Posterior vena cava (tissue), 2 donors: Measurements from ENCODE around the gene MAP2K5. TPM values are rescaled to one million over a fixed set of nuclear protein-coding genes. Genes with fewer than 3 reads are reported as not detected.

Experiments
- DNase-seq: peaks from one replicate; pipeline ENCODE4 v3.0.0-alpha.2; 2020; ENCODE audit warnings: low spot score
- intact Hi-C, 2 donors: fragments of 100-400 bp; cut with DNase I; formaldehyde crosslinking; loops; one replicate each; pipeline versions ENCODE4 v1.14.1 to v1.14.2; 2022 to 2023
- total RNA-seq, 2 donors: library from RNA; stranded (reverse); fragmentation: NEBNext Ultra II Directional; extraction: Animal tissue kit (Norgen Biotek cat#: 25700); gene quantifications; one replicate each; pipeline ENCODE4 v1.2.1, GENCODE V29; 2021
- donor health status: DM: yes; HTN: yes; CAD: no.
- donor health status: DM: yes; HTN: yes; CAD: no.

The MAP2K5 gene
- total RNA-seq, 2 donors from 2014 or later: 13.5 to 21.7 TPM

DNA sequence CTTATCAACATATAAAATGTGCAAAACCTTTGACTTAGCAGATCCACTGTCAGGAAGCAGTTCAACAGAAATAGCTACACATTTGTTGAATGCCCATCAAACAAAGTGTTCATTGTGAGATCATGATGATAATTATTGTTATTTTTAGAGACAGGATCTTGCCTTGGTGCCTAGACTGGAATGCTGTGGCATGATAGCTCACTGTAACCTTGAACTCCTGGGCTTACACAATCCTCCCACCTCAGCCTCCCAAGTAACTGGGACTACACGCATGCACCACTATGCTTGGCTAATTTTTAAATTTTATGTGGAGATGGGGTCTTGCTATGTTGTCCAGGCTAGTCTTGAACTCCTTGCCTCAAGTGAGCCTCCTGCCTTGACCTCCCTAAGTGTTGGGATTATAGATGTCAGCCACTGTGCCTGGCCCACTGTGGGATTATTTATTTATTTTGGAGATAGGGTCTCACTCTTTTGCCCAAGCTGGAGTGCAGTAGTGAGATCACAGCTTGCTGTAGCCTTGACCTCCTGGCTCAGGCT, 8.8 kb downstream of the MAP2K5 start:
- intact Hi-C loops: no loop called here
- DNase-seq: no peak

DNA sequence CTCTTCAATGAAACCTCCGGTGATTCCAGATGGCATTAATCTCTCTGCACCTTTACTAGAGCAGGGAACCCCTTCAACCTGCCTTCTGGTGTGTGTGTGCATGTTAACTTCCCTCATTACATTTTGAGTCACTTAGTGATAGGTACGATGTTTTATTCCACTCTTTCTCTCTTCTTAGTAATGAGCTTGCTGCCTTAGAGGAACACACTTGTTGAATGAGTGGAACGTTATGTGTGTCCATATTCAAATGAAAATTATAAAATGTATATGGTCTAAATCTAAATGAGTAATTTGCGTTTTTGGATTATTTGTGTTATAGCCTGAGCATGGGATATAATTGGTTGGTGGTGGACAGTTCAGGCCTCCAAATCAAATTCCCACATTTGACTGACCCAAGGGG, 12.1 kb downstream of the MAP2K5 start:
- DNase-seq: no peak
- intact Hi-C loops: no loop called here

DNA sequence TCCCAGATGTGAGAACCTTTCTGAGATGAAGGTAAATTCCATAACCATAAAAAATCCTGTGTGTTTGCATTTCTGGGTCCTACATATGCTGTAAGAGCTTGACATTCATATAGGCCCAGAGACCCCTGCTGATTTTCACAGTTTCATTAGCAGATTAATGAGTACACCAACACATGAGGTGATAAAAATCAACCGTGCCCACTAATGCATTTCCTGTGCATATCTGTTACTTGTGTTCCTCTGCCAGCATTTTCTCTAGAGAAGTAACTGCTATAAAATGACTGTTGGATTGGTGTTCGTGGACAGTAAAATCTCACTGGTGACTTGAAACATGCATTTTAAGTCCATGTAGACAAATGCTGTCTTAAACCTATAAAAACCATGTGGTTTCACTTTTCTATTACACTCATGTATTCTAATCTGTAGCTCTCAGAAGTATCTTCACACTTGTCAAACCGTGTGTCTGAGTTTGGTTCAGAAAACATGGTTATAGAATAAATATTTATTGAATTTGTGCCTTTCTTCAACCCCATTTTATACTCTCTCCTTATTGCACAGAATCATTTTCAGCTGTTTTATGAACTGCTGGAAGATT, 14.6 kb downstream of the MAP2K5 start:
- intact Hi-C loops: no loop called here
- no peak for DNase-seq

DNA sequence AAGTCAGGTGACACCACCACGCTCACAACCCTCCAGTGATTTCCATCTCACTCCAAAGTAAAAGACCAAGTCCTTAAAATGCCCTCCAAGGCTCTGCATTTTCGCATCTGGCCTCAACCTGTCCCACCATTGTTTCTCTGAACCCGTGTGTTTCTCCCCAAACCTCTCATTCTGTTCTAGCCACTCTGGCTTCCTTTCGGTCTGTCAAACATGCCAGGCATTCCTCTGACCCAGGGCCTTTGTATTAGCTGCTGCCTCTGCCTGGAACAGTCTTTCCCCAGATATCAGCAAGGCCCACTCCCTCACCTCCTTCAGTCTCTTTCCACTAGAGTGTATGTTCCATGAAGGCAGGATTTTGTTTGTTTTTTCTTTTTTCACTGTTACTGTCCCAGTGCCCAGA, 16.0 kb downstream of the MAP2K5 start:
- intact Hi-C loops: no loop called here

DNA sequence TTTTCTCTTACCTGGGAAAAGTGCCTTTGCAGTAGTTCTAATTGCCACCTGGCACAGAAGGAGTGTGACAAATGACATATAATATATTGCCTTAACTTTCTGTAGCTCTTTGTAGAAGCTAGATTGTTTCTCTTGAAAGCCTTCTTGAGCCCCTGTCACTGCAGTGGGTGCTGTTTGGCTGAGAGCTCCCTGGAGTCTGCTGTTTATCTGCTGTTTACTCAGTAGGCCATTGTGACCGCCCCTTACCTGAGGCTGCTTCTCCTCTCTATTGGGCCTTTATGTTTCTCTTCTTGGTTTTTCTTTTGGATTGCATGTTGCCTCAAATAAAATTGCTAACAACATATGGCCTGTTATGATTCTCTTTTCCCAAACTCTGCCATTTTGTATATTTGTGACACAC, 16.7 kb downstream of the MAP2K5 start:
- DNase-seq: no peak
- intact Hi-C loops: no loop called here

More for the DNA sequence above, 16.0 kb downstream of the MAP2K5 start:
- DNase-seq: no peak

DNA sequence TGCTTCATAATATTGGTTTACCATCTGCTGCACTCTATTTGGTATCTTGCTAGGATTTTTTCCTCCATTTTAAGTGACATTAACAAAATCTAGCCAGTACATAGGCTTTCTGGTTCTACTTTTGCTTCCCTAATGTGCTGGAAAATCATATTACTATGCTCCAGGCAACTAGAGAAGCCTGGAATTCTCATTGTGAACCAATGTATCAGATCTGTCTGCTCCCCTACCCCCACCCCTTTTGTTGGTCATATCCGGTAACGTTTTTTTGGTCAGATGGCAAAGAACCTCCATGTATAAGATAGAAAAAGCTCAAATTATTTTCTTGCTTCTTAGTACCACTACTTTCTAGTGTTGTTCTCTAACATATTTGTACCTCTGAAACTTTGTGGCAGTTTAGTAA, 17.1 kb downstream of the MAP2K5 start:
- intact Hi-C loops: no loop called here
- DNase-seq: no peak

DNA sequence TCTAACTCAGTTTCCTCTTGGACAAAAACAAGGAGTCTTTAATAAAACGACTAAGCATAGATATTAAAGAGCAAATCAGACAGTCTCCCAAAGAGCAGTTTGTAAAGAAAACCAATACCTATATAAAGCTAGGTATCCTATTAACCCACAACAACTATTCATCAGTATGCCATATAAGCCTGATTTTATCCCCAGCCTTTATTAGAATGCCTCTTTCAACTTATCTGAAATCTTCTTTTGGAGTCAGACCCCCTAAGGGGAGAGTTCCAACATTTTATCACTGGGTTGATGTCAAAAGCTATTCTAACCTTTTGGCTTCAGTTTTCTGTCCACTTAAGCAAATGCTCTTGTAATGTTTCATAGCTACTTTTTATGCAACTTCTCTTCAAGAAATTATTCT, 17.8 kb downstream of the MAP2K5 start:
- intact Hi-C loops: no loop called here

DNA sequence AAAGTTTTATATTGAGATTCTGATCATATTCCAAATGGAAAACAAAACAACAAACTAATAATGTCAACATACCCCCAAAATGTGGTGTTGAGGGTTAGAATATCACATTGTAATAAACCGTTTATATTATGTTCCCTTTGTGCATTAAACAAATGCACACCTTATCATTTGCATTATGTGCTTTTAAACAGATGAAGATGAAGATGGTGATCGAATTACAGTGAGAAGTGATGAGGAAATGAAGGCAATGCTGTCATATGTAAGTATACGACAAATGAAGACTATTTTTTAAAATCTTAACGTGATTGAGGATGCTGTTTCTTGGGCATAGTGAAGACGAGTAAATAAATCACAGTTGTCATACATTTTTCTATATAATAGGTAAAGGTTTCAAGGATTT, 20.6 kb downstream of the MAP2K5 start:
- DNase-seq: no peak
- intact Hi-C loops: no loop called here

More for the DNA sequence above, 17.8 kb downstream of the MAP2K5 start:
- no peak for DNase-seq

DNA sequence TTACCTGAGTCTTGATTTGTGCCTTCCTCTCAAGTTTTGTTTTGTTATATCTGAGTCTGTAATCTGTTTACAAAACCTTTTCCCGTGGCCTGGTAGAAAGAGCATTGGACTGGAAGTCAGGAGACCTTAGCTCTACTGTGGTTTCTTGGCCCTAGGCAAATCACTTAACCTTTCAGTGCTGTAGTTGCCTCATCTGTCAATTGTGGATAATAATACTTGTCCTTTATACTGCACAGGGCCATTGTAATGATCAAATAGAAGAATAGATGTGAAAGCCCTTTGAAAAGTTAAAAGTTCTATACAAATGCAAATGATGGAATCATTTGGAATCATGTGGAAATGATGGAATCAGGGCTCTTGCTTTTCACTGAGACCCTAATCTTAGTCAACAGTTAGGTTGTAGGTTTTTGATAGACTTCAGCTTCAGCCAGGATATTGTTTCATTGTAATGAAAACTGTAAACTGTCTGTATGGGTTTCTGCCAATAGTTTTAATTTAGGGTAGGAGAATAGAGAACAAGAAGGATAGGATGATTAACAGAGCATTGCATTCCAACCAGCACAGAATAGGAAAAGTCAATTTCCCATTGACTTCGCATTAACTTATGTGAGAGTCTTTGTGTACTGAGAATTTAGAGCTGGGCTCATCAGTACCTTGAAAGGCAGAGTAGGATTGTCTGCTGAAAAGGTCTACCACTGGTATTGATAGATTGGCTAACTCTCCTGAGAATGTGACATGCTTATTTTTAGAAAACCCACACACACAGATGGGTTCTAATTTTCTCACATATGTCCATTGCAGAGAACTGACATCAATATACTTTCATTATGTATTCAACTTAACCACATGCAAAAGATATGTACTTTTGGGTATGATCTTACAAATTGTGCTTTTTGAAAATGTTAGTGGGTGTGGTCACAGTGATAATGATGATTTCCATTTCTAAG, 21.8 kb downstream of the MAP2K5 start:
- no peak for DNase-seq
- intact Hi-C loops: no loop called here

DNA sequence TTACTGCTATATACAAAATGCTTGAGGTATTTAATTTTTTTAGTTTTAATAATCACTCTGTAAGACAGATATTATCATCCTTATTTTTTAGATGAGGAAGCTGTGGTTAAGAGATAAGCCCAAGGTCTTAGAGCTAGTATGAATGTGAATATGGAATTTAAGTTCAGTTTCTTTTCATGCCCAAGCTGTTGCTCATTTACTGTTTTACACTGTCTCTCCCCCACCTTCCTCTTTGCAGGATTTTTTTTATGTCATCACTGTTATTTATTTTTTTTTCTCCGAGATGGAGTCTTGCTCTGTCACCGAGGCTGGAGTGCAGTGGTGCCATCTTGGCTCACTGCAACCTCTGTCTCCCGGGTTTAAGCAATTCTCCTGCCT, 22.5 kb downstream of the MAP2K5 start:
- DNase-seq: no peak
- intact Hi-C loops: no loop called here

DNA sequence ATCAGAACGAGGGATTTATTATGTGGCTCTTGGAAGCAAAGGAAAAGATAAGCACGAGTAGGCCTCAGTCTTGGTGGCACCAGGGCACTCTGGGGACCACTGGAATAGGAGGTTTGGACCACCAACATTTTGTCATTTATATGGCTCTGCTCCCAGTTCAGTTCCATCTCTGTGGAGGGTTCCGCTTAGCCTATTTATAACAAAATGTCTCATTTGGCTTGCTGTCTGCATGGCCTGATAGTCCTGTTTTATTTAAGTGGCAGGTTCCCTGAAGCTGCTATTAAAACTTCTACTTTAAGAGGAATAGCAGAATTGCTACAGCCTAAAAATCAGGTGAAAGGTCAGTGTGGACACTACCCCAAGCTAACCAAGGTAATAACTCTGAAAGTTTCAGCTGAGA, 27.2 kb downstream of the MAP2K5 start:
- no peak for DNase-seq
- intact Hi-C loops: no loop called here

DNA sequence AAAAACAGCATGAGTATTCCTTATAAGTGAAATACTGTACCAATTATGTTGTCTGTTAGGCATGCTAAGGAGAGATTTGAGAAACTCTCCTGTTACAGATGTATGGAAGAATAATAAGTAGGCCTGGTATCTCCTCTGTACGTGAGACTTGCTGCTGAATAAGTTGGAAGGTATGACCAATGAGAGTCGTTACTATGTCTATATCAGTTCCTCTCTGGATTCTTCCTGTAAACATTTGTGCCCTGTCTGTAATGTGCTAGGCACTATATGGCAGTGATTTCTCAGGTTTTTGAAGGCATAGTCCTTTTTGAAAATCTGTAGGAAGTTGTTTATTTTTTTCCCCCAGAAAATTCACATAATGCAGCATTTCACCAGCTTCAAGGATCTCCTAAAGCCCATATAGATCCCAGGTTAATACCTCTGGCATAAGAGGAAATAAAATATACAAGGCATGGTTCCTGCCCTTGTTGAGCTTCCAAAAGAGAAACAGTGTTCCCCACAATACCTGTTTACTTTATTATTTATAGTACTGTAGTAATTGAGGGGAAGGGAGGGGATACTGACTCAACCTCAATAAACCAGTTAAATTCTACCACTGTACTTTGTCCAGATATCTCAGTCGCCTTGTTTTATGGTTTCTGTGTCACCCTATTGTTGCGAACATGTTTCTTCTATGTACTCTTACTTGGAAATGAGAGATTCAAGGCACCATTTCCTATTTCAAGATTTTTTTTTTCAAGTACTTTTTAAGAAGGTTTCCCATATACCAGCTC, 28.6 kb downstream of the MAP2K5 start:
- DNase-seq: no peak
- intact Hi-C loops: no loop called here

DNA sequence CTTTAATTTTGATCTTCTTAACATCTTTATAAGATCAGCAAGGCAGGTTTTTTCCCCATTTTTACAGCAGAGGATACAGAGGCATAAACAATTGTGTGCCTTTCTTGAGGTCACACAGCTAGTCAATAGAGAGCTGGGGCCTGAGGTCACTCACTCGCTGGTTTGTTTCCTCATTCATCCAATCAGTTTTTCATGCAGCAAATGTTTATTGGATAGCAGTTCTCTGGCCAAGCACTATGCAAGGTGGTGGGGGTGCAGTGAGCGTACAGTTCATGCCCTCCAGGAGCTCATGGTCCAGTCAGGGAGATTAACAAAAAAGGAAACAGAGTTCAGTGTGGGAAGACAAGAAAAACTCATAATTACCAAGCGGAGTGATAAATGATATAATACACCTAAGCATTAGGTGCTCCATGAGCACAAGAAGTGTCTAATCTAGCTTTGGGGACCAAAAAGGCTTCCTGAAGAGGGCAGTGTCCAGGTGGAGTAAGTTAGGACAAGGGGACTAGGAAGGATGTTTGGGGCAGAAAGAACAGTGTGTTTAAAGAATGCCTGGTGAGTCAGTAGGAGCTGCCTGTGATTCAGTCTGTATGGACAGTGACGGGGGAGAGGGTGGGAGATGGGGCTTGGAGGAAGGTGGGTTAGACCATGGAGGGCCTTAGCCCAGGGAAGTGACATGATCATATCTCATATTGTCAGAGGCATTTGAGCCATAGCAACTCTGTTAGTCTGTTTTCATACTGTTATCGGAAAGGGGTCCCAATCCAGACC, 29.3 kb downstream of the MAP2K5 start:
- intact Hi-C loops: no loop called here
- DNase-seq: no peak

DNA sequence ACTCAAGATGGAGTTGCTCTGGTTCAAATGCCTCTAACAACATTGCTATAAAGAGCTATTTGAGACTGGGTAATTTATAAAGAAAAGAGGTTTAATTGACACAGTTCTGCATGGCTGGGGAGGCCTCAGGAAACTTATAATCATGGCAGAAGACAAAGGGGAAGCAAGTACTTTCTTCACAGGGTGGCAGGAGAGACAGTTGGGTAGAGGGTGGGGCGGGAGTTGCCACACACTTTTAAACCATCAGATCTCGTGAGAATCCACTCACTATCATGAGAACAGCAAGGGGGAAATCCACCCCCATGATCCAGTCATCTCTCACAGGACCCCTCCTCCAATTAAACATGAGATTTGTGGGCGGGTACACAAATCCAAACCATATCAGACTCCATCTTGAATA, 30.7 kb downstream of the MAP2K5 start:
- intact Hi-C loops: no loop called here

DNA sequence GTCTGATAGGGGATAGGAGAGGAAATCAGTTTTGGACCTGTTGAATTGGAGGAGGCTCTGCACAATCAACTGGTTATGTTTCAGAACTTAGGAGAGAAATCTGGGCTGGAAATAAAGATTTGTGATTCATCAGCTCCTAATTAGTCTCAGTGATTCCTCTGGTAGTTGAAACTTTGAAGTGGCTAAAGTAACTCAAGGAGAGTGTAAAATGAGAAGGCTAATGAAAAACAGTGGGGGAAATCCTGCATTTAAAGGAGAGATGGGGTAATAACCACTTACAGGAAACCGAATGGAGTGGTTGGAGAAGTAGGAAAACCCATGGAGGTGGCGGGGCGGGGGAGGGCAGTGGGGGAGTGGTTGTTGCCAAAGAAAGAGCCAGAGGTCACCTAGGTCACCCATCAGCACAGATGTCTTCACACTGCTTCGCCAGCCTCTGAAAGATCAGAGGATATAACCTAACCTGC, 32.6 kb downstream of the MAP2K5 start:
- no peak for DNase-seq

More for the DNA sequence above, 30.7 kb downstream of the MAP2K5 start:
- DNase-seq: no peak

DNA sequence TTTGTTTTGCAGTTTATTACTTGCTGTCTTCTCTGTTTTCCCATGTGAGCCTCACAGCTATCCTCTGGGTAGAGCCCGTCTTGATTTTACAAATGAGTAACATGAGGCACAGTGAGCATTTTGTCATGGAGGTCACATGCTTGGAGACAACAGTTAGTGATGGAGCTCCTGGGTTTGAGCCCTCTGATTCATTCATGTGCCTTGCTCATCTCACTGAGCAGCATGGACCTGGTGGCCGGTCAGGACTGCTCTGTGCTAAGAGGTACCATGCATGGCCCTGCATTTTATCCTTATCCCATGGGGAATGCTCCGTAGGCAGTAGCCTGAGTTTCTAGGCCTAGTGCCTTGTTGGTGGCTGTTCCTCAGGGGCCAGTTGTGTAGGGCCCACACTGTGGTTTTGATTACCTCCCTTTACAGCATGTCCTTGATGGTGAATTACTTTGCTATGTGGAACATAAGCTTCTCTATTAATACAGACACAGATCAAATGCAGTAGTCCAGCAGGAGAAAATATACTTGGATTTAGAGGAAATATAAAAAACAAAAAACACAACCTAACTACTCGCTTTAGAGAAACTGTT, 35.6 kb downstream of the MAP2K5 start:
- intact Hi-C loops: no loop called here
- DNase-seq: no peak

More for the DNA sequence above, 32.6 kb downstream of the MAP2K5 start:
- intact Hi-C loops: no loop called here

DNA sequence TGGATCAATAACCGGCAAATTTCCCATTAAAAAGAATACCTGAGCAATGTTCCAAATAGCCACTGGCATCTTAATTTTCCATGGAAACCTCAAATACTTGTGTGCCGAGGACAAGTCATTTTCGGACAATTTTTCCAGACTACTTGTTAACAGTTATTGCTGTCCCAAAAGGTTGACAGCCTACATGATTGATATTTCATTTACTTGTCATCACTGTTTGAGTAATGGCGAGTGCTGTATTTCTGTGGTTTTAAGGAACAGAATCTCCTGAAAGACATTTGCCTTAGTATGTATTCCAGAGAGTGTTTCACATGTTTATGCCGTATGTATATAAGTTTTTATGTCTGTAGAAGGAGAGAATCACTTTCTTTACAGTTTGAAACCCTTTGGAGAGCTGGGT, 36.7 kb downstream of the MAP2K5 start:
- no peak for DNase-seq
- intact Hi-C loops: no loop called here

DNA sequence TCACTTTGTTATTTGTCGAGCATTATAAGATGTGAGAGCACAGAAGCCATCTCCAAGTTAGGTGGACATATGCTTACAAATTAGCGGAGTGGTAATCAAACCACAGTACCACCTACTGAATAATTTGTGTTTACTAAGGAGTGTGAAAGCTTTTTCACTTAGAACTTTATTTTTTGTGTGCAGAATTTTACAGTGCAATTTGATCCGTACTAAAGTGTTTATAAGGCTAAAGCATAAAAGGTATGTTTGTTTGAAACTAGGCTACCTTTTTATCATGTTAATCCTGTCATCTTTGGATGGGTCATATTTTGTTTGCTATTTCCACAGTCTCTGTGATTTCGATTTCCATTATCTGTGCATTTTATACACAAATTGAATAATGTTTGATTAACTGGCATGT, 37.5 kb downstream of the MAP2K5 start:
- no peak for DNase-seq
- intact Hi-C loops: no loop called here

DNA sequence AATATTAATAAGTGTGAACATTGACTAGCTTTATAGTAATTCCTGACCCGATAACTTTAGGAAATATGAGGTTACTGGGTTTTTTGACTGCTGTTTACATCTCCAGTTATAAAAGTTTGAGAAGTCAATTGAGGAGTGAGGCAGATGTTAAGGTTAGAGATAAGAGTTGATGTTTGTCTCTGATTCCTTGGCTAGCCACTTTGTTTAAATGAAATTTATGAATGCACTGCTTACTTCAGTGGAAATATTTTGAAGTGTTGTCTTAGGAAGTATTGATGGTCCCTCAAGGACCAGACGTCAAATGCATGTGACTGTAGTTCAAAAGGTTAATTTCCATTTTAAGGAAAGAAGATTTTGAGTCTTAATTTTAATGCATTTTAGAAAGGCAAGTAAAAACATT, 41.7 kb downstream of the MAP2K5 start:
- intact Hi-C loops: no loop called here
- DNase-seq: no peak
